Stimulated activated CD8-positive, alpha-beta memory T cell treated with anti-CD3 and anti-CD28 coated beads, Interleukin-15, amount 100 ng/mL, for 24 hours (primary cell): ENCODE measurements around the gene APOL1.

Experiments used
- DNase-seq: peaks from one replicate; pipeline ENCODE4 v3.0.0-alpha.2; 2020; ENCODE audit warnings: low read depth

The APOL1 gene

GRCh38 chr22:36291831-36292740 lies 39.2 kb downstream of the APOL1 start:
- DNase-seq, result no peak

- no peak for DNase-seq
These were observed 40.0 kb downstream of the APOL1 start for GRCh38 chr22:36292823-36293530.

- no peak for DNase-seq
These were observed 40.8 kb downstream of the APOL1 start for GRCh38 chr22:36293606-36294292.

GRCh38 chr22:36294293-36294620 lies 41.3 kb downstream of the APOL1 start:
- DNase-seq, result no peak

- DNase-seq, result no peak
These were observed 41.9 kb downstream of the APOL1 start for GRCh38 chr22:36294801-36295200.

- no peak for DNase-seq
These were observed 42.3 kb downstream of the APOL1 start for GRCh38 chr22:36295247-36295646.

GRCh38 chr22:36296690-36297089 lies 43.8 kb downstream of the APOL1 start:
- DNase-seq, result no peak

- DNase-seq, result no peak
These were observed 44.6 kb downstream of the APOL1 start for GRCh38 chr22:36297568-36297967.

GRCh38 chr22:36298118-36298517 lies 45.2 kb downstream of the APOL1 start:
- DNase-seq, result no peak

GRCh38 chr22:36298601-36299000 lies 45.7 kb downstream of the APOL1 start:
- no peak for DNase-seq

- DNase-seq, result no peak
These were observed 46.4 kb downstream of the APOL1 start for GRCh38 chr22:36299295-36299694.

- no peak for DNase-seq
These were observed 47.0 kb downstream of the APOL1 start for GRCh38 chr22:36299911-36300310.

- no peak for DNase-seq
These were observed 47.7 kb downstream of the APOL1 start for GRCh38 chr22:36300396-36301212.

GRCh38 chr22:36301384-36301828 lies 48.5 kb downstream of the APOL1 start:
- DNase-seq, result peak; percentile 69

- no peak for DNase-seq
These were observed 48.9 kb downstream of the APOL1 start for GRCh38 chr22:36301851-36302250.

GRCh38 chr22:36302439-36303114 lies 49.6 kb downstream of the APOL1 start:
- DNase-seq, result no peak

GRCh38 chr22:36303115-36303467 lies 50.2 kb downstream of the APOL1 start:
- no peak for DNase-seq

GRCh38 chr22:36303874-36304273 lies 50.9 kb downstream of the APOL1 start:
- DNase-seq, result no peak

GRCh38 chr22:36304429-36304828 lies 51.5 kb downstream of the APOL1 start:
- DNase-seq, result no peak

GRCh38 chr22:36305813-36306212 lies 52.9 kb downstream of the APOL1 start:
- no peak for DNase-seq

- DNase-seq, result no peak
These were observed 53.3 kb downstream of the APOL1 start for GRCh38 chr22:36306227-36306626.
